Measurements from ENCODE around the gene SRD5A3. TPM values are rescaled to one million over a fixed set of nuclear protein-coding genes. Genes with fewer than 3 reads are reported as not detected.
"Not testable (repeated sequence)": the region's sequence is repeated elsewhere in the genome, so short reads cannot be mapped to it uniquely, and the experiment has no call there.

SRD5A3 gene
- total and polyA plus RNA-seq, 2 experiments from 2014 or later: 5.9 to 24.1 TPM

- H3K9me3 ChIP-seq (ENCODE audit: low read depth): no peaks in the 10 kb centered on the region
- DNase-seq (ENCODE audit: low read depth in 1 of 2, low spot score in 1 of 2): peak in 1 of 2 donors; percentile 19
- no peak overlapping the region for H3K4me3 ChIP-seq
- no peaks in the 10 kb centered on the region for H3K27me3 ChIP-seq
- no peaks in the 10 kb centered on the region for H3K36me3 ChIP-seq
- H3K27ac ChIP-seq: no peak overlapping the region
- no peak for TF ChIP-seq CTCF (IDR thresholded peaks at IDR 0.05; ENCODE audit: low read depth, low read length)
- H3K4me1 ChIP-seq (ENCODE audit: low read depth): no peaks in the 10 kb centered on the region
Measured at GRCh38 chr4:55359397-55359916, 13.4 kb downstream of the SRD5A3 start.

- H3K27ac ChIP-seq; DNase-seq (ENCODE audit: low read depth in 1 of 2, low spot score in 1 of 2); H3K4me1 ChIP-seq (ENCODE audit: low read depth); H3K4me3 ChIP-seq; H3K36me3 ChIP-seq; H3K27me3 ChIP-seq; H3K9me3 ChIP-seq (ENCODE audit: low read depth): not testable (repeated sequence)
Measured at GRCh38 chr4:55362938-55363337, 16.9 kb downstream of the SRD5A3 start.

- Histone ChIP-seq H3K4me1 (ENCODE audit: low read depth) (no peaks in the 10 kb centered on the region), H3K9me3 (ENCODE audit: low read depth) (no peaks in the 10 kb centered on the region), H3K4me3 (no peak overlapping the region), H3K27ac (no peak overlapping the region), H3K27me3 (no peaks in the 10 kb centered on the region), H3K36me3 (no peaks in the 10 kb centered on the region)
- TF ChIP-seq CTCF (IDR thresholded peaks at IDR 0.05; ENCODE audit: low read depth, low read length): no peak
- no peak for DNase-seq (ENCODE audit: low read depth in 1 of 2, low spot score in 1 of 2)
Measured at GRCh38 chr4:55363691-55364351, 17.8 kb downstream of the SRD5A3 start.

GRCh38 chr4:55364691-55365344 lies 18.8 kb downstream of the SRD5A3 start:
- Histone ChIP-seq H3K9me3 (ENCODE audit: low read depth) (no peaks in the 10 kb centered on the region), H3K27me3 (no peaks in the 10 kb centered on the region), H3K4me1 (ENCODE audit: low read depth) (no peaks in the 10 kb centered on the region), H3K36me3 (no peaks in the 10 kb centered on the region), H3K27ac (no peak overlapping the region), H3K4me3 (no peak overlapping the region)
- no peak for DNase-seq (ENCODE audit: low read depth in 1 of 2, low spot score in 1 of 2)
- no peak for TF ChIP-seq CTCF (IDR thresholded peaks at IDR 0.05; ENCODE audit: low read depth, low read length)

GRCh38 chr4:55365345-55365728 lies 19.3 kb downstream of the SRD5A3 start:
- Histone ChIP-seq H3K27ac (no peak overlapping the region), H3K36me3 (no peaks in the 10 kb centered on the region), H3K27me3 (no peaks in the 10 kb centered on the region), H3K9me3 (ENCODE audit: low read depth) (no peaks in the 10 kb centered on the region), H3K4me3 (no peak overlapping the region), H3K4me1 (ENCODE audit: low read depth) (no peaks in the 10 kb centered on the region)
- no peak for TF ChIP-seq CTCF (IDR thresholded peaks at IDR 0.05; ENCODE audit: low read depth, low read length)
- DNase-seq (ENCODE audit: low read depth in 1 of 2, low spot score in 1 of 2): no peak

GRCh38 chr4:55366621-55367020 lies 20.6 kb downstream of the SRD5A3 start:
- H3K36me3 ChIP-seq: no peaks in the 10 kb centered on the region
- no peak overlapping the region for H3K4me3 ChIP-seq
- DNase-seq (ENCODE audit: low read depth in 1 of 2, low spot score in 1 of 2): no peak
- H3K27ac ChIP-seq: no peak overlapping the region
- H3K9me3 ChIP-seq (ENCODE audit: low read depth): no peaks in the 10 kb centered on the region
- H3K4me1 ChIP-seq (ENCODE audit: low read depth): no peaks in the 10 kb centered on the region
- H3K27me3 ChIP-seq: no peaks in the 10 kb centered on the region
- no peak for TF ChIP-seq CTCF (IDR thresholded peaks at IDR 0.05; ENCODE audit: low read depth, low read length)

Data from cardiac muscle cell (in vitro differentiated cells and primary cell).